ENCODE measurements around the gene RALGAPA2. TPM values are rescaled to one million over a fixed set of nuclear protein-coding genes. Genes with fewer than 3 reads are reported as not detected.

RALGAPA2 gene
- total RNA-seq, 1 donor = 6.2 TPM

DNA sequence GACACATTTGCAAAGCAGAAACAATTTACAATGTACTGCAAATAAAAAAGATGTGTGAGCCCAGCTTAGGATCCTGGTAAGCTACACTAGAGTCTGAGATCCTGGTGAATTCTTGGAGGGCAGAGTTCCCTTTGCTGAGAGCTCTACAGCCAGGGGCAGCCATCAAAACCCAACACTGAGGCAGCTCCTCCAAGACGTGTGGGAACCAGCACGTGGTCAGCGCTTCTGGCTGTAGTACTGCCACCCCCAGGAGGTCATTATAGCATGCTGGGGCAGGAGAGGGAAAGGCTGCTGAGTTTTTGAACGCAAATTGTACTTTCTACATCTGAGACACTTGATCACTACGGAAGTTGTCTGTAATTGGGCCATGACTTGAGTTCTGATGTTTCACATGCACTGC, 213.0 kb downstream of the RALGAPA2 start:
- Histone ChIP-seq H3K4me1 (ENCODE audit: insufficient read depth, low read length) (no peaks in the 10 kb centered on the region), H3K4me2 (ENCODE audit: insufficient read depth, low read length) (no peak overlapping the region), H3K27ac (ENCODE audit: low read depth, low read length) (no peak overlapping the region), H3K36me3 (ENCODE audit: insufficient read depth, low read length) (no peaks in the 10 kb centered on the region), H3K79me2 (ENCODE audit: insufficient read depth, low read length) (no peaks in the 10 kb centered on the region), H3K9me3 (ENCODE audit: low read depth, low read length) (no peaks in the 10 kb centered on the region), H4K20me1 (ENCODE audit: insufficient read depth, low read length) (no peaks in the 10 kb centered on the region), H2AFZ (ENCODE audit: low read length) (no peak overlapping the region), H3K27me3 (ENCODE audit: insufficient read depth, low read length) (no peaks in the 10 kb centered on the region), H3K4me3 (ENCODE audit: insufficient read depth, low read length) (no peak overlapping the region)
- TF ChIP-seq, protein P1, sequence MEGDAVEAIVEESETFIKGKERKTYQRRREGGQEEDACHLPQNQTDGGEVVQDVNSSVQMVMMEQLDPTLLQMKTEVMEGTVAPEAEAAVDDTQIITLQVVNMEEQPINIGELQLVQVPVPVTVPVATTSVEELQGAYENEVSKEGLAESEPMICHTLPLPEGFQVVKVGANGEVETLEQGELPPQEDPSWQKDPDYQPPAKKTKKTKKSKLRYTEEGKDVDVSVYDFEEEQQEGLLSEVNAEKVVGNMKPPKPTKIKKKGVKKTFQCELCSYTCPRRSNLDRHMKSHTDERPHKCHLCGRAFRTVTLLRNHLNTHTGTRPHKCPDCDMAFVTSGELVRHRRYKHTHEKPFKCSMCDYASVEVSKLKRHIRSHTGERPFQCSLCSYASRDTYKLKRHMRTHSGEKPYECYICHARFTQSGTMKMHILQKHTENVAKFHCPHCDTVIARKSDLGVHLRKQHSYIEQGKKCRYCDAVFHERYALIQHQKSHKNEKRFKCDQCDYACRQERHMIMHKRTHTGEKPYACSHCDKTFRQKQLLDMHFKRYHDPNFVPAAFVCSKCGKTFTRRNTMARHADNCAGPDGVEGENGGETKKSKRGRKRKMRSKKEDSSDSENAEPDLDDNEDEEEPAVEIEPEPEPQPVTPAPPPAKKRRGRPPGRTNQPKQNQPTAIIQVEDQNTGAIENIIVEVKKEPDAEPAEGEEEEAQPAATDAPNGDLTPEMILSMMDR (IDR thresholded peaks at IDR 0.05; ENCODE audit: extremely low read depth, low read depth, low read length) = no peak
- DNase-seq (ENCODE audit: insufficient read length, low spot score, missing footprints) = no peak

DNA sequence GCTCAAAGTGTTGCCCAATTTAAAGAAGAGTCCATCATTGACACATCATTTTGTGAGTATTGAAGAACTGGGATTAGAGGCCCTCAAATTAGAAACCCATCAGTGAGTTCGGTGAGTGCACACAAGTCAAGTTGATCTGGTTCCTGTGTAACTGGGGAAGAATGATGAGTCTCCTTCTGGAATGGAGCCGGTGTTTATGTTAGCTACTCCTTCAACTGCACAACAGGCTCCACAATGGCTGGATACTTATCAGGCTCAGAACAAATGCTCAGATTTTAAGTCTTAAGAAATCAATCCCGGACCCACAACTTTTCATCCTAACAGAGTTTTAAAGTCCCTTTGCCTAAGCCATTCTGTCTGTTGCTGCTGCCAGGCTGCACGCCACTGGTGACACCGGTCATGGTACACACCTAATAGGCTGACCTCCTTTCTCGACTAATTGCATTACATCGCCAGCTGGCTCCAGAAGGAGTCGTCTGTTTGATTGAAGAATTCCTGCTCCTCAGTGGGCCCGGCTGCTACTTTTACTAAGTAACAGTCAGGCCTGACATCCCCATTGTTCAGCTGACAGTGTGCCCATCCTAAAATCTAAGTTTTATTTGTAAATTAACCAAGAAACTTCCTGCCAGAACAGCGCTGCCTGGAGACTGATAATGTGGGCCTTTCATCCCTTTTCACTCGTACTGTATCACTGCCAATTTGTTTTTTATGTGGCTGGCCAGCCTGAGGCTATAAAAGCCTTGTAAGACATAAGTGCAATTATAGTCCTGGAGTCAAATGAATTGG, 214.2 kb downstream of the RALGAPA2 start:
- Histone ChIP-seq H3K4me1 (ENCODE audit: insufficient read depth, low read length) (no peaks in the 10 kb centered on the region), H3K36me3 (ENCODE audit: insufficient read depth, low read length) (no peaks in the 10 kb centered on the region), H3K79me2 (ENCODE audit: insufficient read depth, low read length) (no peaks in the 10 kb centered on the region), H3K9me3 (ENCODE audit: low read depth, low read length) (no peaks in the 10 kb centered on the region), H4K20me1 (ENCODE audit: insufficient read depth, low read length) (no peaks in the 10 kb centered on the region), H2AFZ (ENCODE audit: low read length) (no peak overlapping the region), H3K27ac (ENCODE audit: low read depth, low read length) (no peak overlapping the region), H3K4me2 (ENCODE audit: insufficient read depth, low read length) (no peak overlapping the region), H3K27me3 (ENCODE audit: insufficient read depth, low read length) (no peaks in the 10 kb centered on the region), H3K4me3 (ENCODE audit: insufficient read depth, low read length) (no peak overlapping the region)
- TF ChIP-seq, protein P1 (IDR thresholded peaks at IDR 0.05; ENCODE audit: extremely low read depth, low read depth, low read length) = no peak
- DNase-seq (ENCODE audit: insufficient read length, low spot score, missing footprints) = no peak

DNA sequence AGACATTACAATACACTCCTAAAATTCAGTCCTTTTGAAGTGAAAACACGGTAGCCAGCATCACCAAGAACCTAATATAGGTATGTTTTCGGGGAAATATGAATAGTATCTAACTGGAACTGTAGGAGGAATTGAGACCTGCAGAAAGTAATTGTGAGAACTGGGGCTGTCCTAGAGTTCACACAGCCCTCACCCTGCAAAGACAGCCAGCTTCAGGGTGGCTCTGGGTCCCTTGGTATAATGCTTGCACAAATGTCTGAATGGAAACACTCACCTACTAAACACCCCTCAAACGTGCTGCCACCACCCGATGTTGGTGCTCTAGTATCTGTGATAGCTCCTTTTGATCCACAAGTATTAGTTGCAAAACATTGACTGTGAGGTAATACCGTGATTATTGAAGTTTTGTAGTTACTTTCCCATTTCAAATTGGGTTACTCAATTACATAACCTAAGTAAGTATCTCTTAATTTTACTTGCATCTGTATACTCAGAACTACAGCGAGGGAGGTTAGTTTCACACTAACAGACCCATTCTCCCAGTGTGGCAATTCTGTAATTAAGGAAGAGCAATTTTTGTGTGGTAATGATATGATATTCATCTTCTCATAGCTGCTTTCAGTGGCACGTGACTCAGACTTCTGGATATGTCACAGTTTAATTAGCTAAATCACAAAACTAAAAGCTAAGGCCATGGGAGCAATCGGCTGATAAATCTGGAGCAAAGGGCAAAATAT, 215.0 kb downstream of the RALGAPA2 start:
- H3K4me2 ChIP-seq (ENCODE audit: insufficient read depth, low read length) = no peak overlapping the region
- no peaks in the 10 kb centered on the region for H3K4me1 ChIP-seq (ENCODE audit: insufficient read depth, low read length)
- no peaks in the 10 kb centered on the region for H3K27me3 ChIP-seq (ENCODE audit: insufficient read depth, low read length)
- TF ChIP-seq, protein P1 (IDR thresholded peaks at IDR 0.05; ENCODE audit: extremely low read depth, low read depth, low read length) = no peak
- H3K27ac ChIP-seq (ENCODE audit: low read depth, low read length) = no peak overlapping the region
- no peaks in the 10 kb centered on the region for H3K36me3 ChIP-seq (ENCODE audit: insufficient read depth, low read length)
- no peak for DNase-seq (ENCODE audit: insufficient read length, low spot score, missing footprints)
- no peaks in the 10 kb centered on the region for H4K20me1 ChIP-seq (ENCODE audit: insufficient read depth, low read length)
- no peaks in the 10 kb centered on the region for H3K9me3 ChIP-seq (ENCODE audit: low read depth, low read length)
- H3K79me2 ChIP-seq (ENCODE audit: insufficient read depth, low read length) = no peaks in the 10 kb centered on the region
- no peak overlapping the region for H3K4me3 ChIP-seq (ENCODE audit: insufficient read depth, low read length)
- no peak overlapping the region for H2AFZ ChIP-seq (ENCODE audit: low read length)

Measured in osteoblast (primary cell).